Measurements from ENCODE around the gene FAM117B.

The FAM117B gene

DNA sequence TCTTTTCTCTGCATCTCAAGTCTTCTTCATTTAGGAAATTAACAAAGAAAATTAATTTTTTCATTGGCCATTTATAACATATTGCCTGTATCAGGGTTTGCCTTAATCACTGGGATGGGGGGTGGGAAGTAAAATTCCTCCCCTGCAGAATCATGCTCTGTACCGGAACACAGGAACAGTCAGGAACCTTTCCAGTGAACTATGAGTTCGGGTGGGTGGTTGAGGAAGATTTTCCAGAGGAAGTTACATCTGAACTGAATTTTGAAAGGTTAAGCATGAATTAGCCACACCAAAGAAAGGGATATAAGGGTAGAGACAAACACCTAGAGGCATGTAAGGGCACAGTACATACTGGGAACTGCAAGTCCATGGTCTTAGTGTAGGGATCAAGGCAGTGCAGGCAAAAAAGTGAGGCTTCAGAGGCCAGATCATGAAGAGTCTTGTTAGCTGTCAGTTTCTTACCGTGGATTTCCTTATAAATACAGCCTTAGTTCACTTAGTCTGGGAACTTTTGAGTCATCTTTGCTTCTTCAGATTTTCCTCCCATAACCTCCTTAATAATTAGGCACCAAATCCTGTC, 55.6 kb downstream of the FAM117B start:
- H3K4me3 ChIP-seq (ENCODE audit: control insufficient read depth, low read depth, low read length) = no peak overlapping the region
- TF ChIP-seq, protein P1, sequence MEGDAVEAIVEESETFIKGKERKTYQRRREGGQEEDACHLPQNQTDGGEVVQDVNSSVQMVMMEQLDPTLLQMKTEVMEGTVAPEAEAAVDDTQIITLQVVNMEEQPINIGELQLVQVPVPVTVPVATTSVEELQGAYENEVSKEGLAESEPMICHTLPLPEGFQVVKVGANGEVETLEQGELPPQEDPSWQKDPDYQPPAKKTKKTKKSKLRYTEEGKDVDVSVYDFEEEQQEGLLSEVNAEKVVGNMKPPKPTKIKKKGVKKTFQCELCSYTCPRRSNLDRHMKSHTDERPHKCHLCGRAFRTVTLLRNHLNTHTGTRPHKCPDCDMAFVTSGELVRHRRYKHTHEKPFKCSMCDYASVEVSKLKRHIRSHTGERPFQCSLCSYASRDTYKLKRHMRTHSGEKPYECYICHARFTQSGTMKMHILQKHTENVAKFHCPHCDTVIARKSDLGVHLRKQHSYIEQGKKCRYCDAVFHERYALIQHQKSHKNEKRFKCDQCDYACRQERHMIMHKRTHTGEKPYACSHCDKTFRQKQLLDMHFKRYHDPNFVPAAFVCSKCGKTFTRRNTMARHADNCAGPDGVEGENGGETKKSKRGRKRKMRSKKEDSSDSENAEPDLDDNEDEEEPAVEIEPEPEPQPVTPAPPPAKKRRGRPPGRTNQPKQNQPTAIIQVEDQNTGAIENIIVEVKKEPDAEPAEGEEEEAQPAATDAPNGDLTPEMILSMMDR (IDR thresholded peaks at IDR 0.05; ENCODE audit: control insufficient read depth, insufficient read depth, low read depth, low read length, missing control alignments) = no peak
- DNase-seq (ENCODE audit: low read depth) = no peak

DNA sequence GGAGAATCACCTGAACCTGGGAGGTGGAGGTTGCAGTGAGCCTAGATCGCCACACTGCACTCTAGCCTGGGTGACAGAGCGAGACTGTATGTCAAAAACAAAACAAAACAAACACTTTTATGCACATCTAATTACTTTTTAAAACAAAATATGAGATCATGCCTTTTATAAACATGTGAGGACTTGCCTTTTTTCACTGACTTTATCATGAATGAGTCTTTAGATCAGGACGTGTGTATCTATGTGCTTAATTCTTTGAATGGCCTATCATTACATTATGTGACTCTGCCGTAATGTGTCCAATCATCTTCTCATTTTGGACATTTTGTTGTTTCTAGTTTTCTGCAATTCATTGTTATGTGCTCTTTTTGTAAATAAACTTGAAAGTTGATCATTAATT, 58.7 kb downstream of the FAM117B start:
- TF ChIP-seq, protein P1 (IDR thresholded peaks at IDR 0.05; ENCODE audit: control insufficient read depth, insufficient read depth, low read depth, low read length, missing control alignments) = no peak
- DNase-seq (ENCODE audit: low read depth) = no peak
- H3K4me3 ChIP-seq (ENCODE audit: control insufficient read depth, low read depth, low read length) = no peak overlapping the region

DNA sequence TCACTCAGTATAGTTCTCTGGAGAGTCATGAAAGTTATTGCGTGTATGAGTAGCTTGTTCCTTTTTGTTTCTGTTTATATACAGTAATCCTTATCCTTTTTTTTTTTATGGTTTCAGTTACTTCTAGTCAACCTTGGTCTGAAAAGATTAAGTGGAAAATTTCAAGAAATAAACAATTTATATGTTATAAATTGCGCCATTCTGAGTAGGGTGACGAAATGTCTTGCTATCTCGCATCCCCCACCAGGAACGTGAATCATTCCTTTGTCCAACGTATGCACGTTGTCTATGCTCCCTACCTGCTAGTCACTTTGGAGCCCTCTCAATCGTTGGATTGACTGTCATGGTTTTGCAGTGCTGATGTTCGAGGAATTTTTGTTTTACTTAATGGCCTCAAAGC, 60.4 kb downstream of the FAM117B start:
- TF ChIP-seq, protein P1 (IDR thresholded peaks at IDR 0.05; ENCODE audit: control insufficient read depth, insufficient read depth, low read depth, low read length, missing control alignments) = no peak
- H3K4me3 ChIP-seq (ENCODE audit: control insufficient read depth, low read depth, low read length) = no peak overlapping the region
- no peak for DNase-seq (ENCODE audit: low read depth)

DNA sequence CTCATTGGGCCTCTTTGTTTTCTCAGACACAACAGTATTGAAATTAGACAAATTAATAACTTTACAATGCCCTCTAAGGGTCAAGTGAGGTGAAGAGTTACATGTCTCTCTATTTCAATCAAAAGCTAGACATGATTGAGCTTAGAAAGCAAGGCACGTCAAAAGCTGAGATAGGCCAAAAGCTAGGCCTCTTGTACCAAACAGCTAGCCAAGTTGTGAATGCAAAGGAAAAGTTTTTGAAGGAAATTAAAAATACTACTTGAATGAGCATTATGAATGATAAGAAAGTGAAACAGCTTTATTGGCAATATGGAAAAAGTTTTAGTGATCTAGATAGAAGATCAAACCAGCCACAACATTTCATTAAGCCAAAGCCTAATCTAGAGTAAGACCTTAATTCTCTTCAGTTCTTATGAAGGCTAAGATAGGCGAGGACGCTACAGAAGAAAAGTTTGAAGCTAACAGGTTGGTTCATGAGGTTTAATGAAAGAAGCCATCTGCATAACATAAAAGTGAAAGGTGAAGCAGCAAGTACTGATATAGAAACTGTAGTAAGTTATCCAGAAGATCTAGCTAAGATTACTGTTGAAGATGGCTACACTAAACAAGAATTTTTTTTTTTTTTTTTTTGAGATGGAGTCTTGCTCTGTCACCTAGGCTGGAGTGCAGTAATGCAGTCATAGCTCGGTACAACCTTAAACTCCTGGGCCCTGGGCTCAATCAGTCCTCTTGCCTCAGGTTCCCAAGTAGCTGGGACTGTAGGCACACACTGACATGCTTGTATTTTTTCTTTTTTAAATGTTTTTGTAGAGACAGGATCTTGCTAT, 65.5 kb downstream of the FAM117B start:
- no peak for DNase-seq (ENCODE audit: low read depth)
- TF ChIP-seq, protein P1 (IDR thresholded peaks at IDR 0.05; ENCODE audit: control insufficient read depth, insufficient read depth, low read depth, low read length, missing control alignments) = no peak
- no peak overlapping the region for H3K4me3 ChIP-seq (ENCODE audit: control insufficient read depth, low read depth, low read length)

DNA sequence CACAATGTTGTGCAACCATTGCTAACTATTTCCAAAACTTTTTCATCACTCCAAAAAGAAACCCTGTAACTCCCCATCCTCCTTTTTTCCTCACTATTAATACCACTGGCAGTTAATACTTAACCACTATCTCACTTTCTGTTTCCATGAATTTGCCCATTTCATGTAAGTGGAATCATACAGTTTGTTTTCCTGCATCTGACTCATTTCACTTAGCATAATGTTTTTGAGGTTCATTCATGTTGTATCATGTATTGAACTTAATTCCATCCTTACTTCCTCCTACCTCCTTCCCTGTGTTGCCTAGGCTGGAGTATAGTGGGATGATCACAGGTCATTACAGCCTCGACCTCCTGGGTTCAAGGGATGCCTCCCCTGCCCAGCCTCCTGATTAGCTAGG, 68.3 kb downstream of the FAM117B start:
- H3K4me3 ChIP-seq (ENCODE audit: control insufficient read depth, low read depth, low read length) = no peak overlapping the region
- TF ChIP-seq, protein P1 (IDR thresholded peaks at IDR 0.05; ENCODE audit: control insufficient read depth, insufficient read depth, low read depth, low read length, missing control alignments) = no peak
- no peak for DNase-seq (ENCODE audit: low read depth)

DNA sequence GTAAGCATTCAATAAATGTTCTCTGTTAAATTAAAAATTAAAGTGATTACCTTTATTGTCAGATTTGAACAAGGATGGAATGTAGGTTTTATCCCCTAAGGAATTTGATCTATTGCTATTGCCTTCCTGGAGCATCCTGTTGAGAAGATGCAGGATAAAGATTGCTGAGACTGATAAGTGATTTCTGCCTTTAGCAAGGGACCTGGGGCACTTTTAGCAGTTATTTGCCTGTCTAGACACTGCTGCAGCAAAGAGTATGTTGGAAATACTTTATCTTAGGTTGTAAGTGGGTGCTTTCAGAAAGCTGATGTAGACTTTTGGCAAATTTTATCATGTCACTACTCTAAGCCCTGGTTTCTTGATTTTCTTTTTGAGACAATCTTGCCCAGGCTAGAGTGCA, 69.5 kb downstream of the FAM117B start:
- H3K4me3 ChIP-seq (ENCODE audit: control insufficient read depth, low read depth, low read length) = no peak overlapping the region
- TF ChIP-seq, protein P1 (IDR thresholded peaks at IDR 0.05; ENCODE audit: control insufficient read depth, insufficient read depth, low read depth, low read length, missing control alignments) = no peak
- DNase-seq (ENCODE audit: low read depth) = no peak

Data from AG09309 (cell line).